NCI-H1105 treated with DMSO at 0.1 percent for 48 hours (cell line): ENCODE results near the gene CLDN5.
"Not testable (repeated sequence)": the region's sequence is repeated elsewhere in the genome, so short reads cannot be mapped to it uniquely, and the experiment has no call there.

Source experiments
- DNase-seq: peaks from one replicate; lab custom pipeline; 2025; lab: John Stamatoyannopoulos, UW

The CLDN5 gene

GRCh38 chr22:19548427-19548826 lies 24.2 kb upstream of the CLDN5 start:
- not testable (repeated sequence) for DNase-seq

DNA sequence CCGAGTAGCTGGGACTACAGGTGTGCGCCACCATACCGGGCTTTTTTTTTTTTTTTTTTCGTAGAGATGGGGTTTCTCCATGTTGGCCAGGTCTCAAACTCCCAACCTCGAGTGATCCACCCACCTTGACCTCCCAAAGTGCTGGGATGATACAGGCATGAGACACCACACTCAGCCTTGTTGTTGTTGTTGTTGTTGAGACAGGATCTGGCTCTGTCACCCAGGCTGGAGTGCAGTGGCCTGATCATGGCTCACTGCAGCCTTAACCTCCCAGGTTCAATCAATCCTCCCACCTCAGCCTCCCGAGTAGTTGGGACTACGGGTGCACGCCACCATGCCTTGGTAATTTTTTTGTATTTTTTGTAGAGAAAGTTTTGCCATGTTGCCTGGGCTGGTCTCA lies 23.4 kb upstream of the CLDN5 start:
- no peak for DNase-seq

DNA sequence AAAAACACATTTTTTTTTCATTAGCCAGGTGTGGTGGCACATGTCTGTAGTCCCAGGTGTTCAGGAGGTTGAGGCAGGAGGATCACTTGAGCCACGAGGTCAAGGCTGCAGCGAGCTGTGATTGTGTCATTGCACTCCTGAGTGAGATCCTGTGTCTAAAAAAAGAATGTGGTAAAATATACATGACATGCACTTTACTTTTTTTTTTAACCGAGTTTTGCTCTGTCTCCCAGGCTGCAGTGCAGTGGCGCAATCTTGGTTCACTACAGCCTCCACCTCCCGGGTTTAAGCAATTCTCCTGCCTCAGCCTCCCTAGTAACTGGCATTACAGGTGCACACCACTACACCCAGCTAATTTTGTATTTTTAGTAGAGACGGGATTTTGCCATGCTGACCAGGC lies 22.5 kb upstream of the CLDN5 start:
- DNase-seq: no peak

GRCh38 chr22:19545935-19546207 lies 21.7 kb upstream of the CLDN5 start:
- DNase-seq: no peak

DNA sequence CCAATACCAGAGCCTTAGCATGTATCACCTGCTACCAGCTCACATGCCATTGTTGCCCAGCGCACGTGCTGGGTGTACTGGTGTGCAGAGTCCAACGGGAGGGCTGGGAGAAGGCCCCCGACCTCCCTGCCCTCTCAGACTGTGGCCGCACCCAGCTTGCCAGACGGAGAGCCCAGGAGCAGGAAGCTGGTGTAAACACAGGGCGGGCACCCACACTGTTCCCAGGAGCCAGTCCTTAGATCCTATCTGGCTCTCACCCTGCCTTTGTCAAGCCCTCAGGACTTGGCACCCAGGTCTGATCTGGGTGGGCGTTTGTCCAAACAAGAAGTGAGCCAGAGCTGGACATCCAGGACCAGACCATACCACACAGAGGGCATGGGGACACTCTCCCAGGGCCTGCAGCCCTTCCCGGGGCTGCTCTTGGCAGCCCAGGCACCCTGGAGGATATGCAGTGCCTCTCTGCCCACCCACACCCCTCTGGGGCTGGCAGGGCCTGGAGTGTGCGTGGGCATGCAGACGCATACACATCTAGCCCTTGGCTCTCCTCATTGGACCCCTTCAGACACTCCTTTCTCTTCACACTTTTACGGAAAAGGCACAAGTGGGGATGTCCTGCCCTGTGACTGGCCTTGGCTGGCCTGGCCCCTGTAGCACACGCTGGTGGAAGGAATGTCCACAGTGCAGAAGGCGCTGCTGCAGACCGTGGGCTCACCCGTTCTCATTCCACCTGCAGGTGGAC lies 19.9 kb upstream of the CLDN5 start:
- no peak for DNase-seq

DNA sequence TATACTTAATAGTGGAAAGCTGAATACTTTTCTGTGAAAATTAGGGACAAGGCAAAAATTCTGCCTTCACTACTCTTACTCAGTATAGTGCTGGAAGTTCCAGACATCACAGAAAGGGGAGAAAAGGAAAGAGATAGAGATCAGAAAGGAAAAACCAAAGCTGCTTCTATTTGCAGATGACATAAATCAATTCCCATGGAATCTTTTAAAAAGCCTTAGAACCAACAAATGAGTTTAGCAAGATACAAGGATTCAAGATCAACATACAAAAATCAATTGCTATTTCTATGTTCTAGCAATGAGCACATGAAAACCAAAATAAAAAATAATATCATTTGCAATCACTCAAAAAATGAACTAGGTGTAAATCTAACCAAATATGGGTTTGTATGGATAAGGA lies 16.2 kb upstream of the CLDN5 start:
- no peak for DNase-seq

DNA sequence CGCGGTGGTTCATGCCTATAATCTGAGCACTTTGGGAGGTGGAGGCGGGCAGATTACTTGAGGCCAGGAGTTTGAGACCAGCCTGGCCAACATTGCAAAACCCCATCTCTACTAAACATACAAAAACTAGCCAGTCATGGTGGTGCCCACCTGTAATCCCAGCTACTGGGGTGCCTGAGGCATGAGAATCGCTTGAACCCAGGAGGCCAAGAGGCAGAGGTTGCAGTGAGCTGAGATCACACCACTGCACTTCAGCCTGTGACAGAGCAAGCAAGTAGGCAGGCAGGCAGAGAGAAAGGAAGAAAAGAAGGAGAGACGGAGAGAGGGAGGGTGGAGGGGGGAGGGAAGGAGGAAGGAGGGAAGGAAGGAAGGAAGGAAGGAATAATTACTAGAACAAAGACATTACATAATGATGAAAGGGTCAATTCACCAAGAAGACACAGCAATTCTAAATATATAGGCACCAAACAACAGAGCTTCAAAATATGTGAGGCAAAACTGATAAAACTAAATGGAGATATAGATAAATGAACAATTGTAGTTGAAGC lies 13.8 kb upstream of the CLDN5 start:
- no peak for DNase-seq

GRCh38 chr22:19536564-19536963 lies 12.4 kb upstream of the CLDN5 start:
- DNase-seq: no peak

- no peak for DNase-seq
Measured at GRCh38 chr22:19535001-19535400, 10.8 kb upstream of the CLDN5 start.

GRCh38 chr22:19533857-19534256 lies 9.6 kb upstream of the CLDN5 start:
- DNase-seq: no peak

DNA sequence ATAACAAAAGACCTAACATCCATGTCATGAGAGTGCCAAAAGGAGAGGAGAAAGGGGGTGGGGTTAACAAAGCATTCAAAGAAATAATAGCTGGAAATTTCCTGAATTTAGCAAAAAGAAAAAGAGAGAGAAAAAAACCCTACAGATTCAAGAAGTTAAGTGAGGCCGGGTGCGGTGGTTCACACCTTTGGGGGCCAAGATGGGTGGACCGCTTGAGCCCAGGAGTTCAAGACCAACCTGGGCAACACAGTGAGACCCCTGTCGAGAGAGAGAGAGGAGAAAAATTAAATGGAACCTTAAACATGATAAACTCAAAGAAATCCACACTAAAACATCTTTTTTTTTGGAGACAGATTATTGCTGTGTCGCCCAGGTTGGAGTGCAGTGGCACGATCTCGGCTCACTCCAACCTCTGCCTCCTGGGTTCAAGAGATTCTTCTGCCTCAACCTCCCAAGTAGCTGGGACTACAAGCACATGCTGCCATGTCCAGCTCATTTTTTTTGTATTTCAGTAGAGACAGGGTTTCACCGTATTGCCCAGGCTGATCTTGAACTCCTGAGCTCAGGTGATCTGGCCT lies 8.9 kb upstream of the CLDN5 start:
- DNase-seq: no peak

DNA sequence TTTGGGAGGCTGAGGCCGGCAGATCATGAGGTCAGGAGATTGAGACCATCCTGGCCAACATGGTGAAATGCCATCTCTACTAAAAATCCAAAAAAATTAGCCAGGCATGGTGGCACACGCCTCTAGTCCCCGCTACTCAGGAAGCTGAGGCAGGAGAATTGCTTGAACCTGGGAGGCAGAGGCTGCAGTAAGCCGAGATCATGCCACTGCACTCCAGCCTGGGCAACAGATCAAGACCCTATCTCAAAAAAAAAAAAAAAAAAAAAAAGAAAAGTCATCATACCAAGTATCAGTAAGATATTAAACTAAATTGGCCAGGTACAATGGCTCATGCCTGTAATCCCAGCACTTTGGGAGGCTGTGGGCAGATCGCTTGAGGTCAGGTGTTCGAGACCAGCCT lies 7.1 kb upstream of the CLDN5 start:
- not testable (repeated sequence) for DNase-seq

- DNase-seq: no peak
Measured at GRCh38 chr22:19530751-19531150, 6.5 kb upstream of the CLDN5 start.

DNA sequence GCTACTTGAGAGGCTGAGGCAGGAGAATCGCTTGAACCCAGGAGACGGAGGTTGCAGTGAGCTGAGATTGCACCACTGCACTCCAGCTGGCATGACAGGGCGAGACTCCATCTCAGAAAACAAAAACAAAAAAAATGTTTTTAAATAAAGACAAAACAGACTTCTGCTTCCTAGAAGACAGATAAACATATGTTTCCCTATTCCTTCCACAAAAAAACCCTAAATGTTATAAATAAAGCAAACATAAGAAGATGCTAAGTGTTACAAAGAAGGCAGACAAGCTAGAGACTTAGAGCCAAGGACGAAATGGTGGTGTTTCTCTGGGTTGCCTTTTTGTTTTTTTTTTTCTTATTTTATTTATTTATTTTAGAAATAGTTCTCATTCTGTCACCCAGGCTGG lies 5.6 kb upstream of the CLDN5 start:
- no peak for DNase-seq

GRCh38 chr22:19527861-19528417 lies 3.7 kb upstream of the CLDN5 start:
- DNase-seq: no peak

DNA sequence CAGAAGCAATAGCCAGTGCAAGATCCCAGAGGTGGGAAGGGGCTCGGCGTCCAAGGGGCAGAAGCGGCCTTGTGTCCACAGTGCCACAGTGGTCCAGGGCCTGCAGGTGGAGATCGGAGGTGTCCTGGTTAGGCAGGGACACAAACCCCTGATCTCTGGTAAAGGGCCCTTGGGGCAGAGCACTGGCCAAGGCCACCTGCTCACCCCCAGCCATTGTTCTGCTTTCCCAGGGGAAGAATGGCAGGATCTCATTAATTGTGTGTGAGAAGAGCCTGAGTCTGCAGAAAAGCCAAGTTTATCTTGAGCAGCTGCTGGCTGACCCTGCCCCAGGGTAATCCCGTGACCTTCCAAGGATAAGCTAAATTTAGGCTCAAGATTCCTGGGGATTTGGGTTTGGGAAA lies 3.1 kb upstream of the CLDN5 start:
- no peak for DNase-seq

- no peak for DNase-seq
Measured at GRCh38 chr22:19526702-19527111, 2.5 kb upstream of the CLDN5 start.

DNA sequence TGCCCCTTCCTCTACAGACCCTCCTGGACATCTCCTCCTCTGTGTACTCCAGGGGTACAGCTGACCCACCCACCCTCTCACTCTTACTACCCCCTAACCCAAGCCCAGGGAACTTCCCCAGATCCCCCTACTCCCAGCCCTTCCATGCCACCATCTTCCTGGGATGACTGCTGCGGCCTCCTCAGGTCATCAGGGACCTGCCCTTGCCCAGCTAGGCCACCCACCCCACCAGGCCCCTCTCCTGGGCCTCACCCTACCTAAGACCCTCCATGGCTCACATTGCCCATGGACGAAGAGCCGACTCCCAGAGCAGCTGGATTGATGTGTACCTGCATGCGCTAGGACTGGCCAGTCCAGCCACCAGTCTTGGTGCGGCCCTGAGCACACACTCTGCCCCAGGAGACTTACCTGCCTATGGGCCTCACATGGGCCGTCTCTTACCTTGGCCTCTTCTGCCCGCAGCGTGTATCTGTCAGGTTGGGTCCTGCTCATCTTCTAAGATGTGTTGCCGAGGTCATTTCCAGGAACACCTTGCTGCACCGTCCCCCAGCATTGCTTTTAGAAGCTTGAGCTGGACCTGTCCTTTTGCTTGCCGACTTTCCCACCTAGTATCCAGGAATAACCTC lies 2.0 kb upstream of the CLDN5 start:
- no peak for DNase-seq

DNA sequence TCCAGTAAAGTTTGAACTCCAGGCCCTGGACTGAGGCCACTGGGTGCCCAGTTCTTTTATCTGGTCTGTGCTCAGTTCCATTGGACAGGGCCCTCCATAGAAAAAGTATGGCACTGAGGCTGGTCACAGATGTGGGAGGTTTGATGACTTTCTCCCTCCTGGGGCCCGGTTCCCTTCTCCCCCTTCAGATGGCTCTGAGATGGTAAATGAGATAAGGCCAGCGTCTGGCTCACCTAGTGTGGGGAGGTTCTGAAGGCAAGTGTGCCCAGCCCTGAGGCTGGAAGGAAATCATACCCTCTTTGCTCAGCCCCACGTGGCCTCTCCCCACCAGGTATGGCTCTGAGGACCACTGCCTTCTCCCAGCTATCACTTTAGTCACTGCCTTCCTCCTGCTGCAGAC lies 1.5 kb upstream of the CLDN5 start:
- no peak for DNase-seq

- DNase-seq: no peak
Measured at GRCh38 chr22:19525116-19525660, 978 bp upstream of the CLDN5 start.

GRCh38 chr22:19523240-19524169 lies 705 bp downstream of the CLDN5 start:
- DNase-seq: peak; percentile 34

DNA sequence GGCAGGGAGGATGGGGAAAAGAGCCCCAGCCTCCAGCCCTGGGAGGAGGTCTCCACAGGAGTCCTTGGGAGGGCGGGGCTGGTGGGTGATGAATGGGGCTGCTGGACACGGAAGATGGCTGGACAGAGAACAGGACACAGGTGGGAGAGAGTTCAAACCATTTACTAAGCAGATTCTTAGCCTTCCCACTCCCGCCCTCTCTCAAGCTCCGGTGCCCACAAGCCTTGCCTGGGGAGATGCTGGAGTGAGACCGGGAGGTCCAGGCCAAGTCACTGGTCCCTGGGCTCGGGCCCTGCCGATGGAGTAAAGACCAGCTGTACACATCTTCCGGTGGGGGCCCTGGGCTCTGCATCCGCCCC lies 1.4 kb downstream of the CLDN5 start:
- no peak for DNase-seq
